Measurements from ENCODE around the gene FBL.

DNA sequence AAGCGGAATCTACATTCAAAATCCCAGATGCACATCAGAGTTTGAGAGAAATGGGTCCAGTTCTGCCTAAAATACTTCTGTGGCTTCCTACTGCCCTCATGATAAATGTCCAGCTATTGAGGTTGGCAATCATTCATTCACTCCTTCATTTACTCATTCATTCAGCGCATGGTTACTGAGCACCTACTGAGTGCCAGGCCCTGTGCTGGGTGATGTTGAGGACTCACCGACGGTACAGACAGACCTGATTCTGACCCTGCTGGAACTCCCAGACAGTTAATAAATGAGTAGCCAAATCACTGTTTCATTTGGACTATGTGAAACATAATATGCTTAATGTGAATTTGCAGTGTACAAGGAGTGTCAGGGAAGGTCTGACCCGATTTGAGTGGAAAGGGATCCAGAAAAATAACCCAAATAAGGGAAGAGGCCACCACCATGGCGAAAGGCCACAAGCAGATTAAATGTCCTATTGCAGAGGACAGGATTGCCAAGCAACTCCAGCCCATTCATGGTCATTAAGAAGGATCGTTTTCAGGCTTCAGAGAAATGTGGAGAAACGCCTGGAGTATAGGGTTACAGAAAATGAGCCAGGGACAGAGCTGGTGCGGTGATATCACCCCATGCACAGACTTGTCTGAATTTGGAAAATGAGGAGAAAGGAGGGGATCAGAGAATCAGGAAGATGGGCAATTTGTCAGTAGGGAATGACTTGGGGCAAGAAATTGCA is 32.8 kb downstream of the FBL start:
- TF ChIP-seq CTCF (IDR thresholded peaks at IDR 0.05; ENCODE audit: low read length) (no peak), EZH2phosphoT487 (IDR thresholded peaks at IDR 0.05; ENCODE audit: low read length) (no peak), EZH2 (optimal IDR thresholded peaks at IDR 0.05; ENCODE audit: low read depth, low read length) (no peak)

All from MM.1S (cell line).